Peyer's patch (tissue), 4 donors: ENCODE data around the gene KLF14.
"Not testable (repeated sequence)": the region's sequence is repeated elsewhere in the genome, so short reads cannot be mapped to it uniquely, and the experiment has no call there.

Experiments used
- CTCF ChIP-seq, 6 experiments: fragments of 450-650 bp in 4 of 6; fragments of 200-600 bp in 2 of 6; sonication (generic) in 1 of 6; IDR thresholded peaks; one replicate each; pipeline ENCODE4 v1.5.1; 2017 to 2019; ENCODE audit warnings: antibody characterized with exemption in 6 of 6, mild to moderate bottlenecking in 3 of 6, moderate library complexity in 1 of 6
- POLR2A ChIP-seq, 2 donors: fragments of 450-650 bp; IDR thresholded peaks; one replicate each; pipeline ENCODE4 v1.5.1; 2017; ENCODE audit warnings: antibody characterized with exemption in 2 of 2, mild to moderate bottlenecking in 2 of 2, moderate library complexity in 2 of 2

GRCh38 chr7:130692396-130692795, 41.6 kb downstream of the KLF14 start:
- not testable (repeated sequence) for TF ChIP-seq CTCF, POLR2A (IDR thresholded peaks at IDR 0.05)
